ENCODE data around the gene FAM83B. TPM values are rescaled to one million over a fixed set of nuclear protein-coding genes. Genes with fewer than 3 reads are reported as not detected.

The FAM83B gene
- total and polyA plus RNA-seq, 2 donors (not counting 3 experiments of a cell fraction or from before 2014, with no cell fraction given), result not detected

DNA sequence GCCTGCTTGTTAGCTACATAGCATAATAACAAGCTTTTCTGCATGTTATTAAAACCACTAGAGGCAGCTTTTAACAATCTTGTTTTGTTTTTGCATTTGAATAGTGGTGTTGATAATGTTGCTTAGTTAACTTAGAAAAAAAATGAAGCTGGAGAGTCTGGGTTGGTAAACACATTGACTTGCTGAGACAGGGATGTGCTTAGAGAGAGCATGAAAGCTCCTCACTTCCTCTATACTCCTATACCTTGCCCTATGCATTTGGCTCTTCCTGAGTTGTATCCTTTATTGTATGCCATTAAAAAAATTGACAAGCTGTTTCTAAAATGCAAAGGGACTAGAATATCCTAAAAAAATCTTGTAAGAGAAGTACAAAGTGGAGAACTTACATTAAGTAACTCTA lies 13.6 kb downstream of the FAM83B start:
- no TSS peak for BruUV-seq (replicated peaks)
- no peak overlapping the region for H3K4me3 ChIP-seq (replicated peaks in 1 of 3; ENCODE audit: insufficient read depth in 1 of 3, low read depth in 1 of 3, low read length in 3 of 3)

More for the DNA sequence above, 13.6 kb downstream of the FAM83B start:
- H3K36me3 ChIP-seq (ENCODE audit: control insufficient read depth in 2 of 2, extremely low read depth in 1 of 2, insufficient read depth in 2 of 2, low read length in 2 of 2), result no peaks in the 10 kb centered on the region
- no peak overlapping the region for H3K4me2 ChIP-seq (ENCODE audit: insufficient read depth, low read length)
- TF ChIP-seq EZH2 (IDR thresholded peaks at IDR 0.05; ENCODE audit: borderline replicate concordance, low read depth, low read length, severe bottlenecking), result no peak
- TF ChIP-seq POLR2AphosphoS5 (IDR thresholded peaks at IDR 0.05; ENCODE audit: insufficient read depth, low read depth, low read length), result no peak
- TF ChIP-seq FOS (IDR thresholded peaks at IDR 0.05; ENCODE audit: borderline replicate concordance, insufficient read depth, low read length), result no peak
- no peak for TF ChIP-seq MYC (IDR thresholded peaks at IDR 0.05; ENCODE audit: low read depth, low read length)
- no peak for TF ChIP-seq JUN (IDR thresholded peaks at IDR 0.05; ENCODE audit: borderline replicate concordance, insufficient read depth, insufficient read length, low read depth)
- TF ChIP-seq, protein P1, sequence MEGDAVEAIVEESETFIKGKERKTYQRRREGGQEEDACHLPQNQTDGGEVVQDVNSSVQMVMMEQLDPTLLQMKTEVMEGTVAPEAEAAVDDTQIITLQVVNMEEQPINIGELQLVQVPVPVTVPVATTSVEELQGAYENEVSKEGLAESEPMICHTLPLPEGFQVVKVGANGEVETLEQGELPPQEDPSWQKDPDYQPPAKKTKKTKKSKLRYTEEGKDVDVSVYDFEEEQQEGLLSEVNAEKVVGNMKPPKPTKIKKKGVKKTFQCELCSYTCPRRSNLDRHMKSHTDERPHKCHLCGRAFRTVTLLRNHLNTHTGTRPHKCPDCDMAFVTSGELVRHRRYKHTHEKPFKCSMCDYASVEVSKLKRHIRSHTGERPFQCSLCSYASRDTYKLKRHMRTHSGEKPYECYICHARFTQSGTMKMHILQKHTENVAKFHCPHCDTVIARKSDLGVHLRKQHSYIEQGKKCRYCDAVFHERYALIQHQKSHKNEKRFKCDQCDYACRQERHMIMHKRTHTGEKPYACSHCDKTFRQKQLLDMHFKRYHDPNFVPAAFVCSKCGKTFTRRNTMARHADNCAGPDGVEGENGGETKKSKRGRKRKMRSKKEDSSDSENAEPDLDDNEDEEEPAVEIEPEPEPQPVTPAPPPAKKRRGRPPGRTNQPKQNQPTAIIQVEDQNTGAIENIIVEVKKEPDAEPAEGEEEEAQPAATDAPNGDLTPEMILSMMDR (IDR thresholded peaks at IDR 0.05; ENCODE audit: extremely low read depth in 1 of 2, insufficient read depth in 1 of 2, low read depth in 1 of 2, low read length in 2 of 2), result no peak
- TF ChIP-seq GATA2 (IDR thresholded peaks at IDR 0.05; ENCODE audit: insufficient read depth, insufficient read length, low read depth, low read length), result no peak
- no peak for TF ChIP-seq POLR2A (IDR thresholded peaks at IDR 0.05; ENCODE audit: low read depth, low read length)
- TF ChIP-seq, protein P2, sequence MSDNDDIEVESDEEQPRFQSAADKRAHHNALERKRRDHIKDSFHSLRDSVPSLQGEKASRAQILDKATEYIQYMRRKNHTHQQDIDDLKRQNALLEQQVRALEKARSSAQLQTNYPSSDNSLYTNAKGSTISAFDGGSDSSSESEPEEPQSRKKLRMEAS (IDR thresholded peaks at IDR 0.05; ENCODE audit: insufficient read depth, insufficient read length), result no peak
- no peak overlapping the region for H3K9ac ChIP-seq (replicated peaks; ENCODE audit: extremely low read depth, insufficient read depth, low read length)
- intact Hi-C loops (cut with micrococcal nuclease) (no loop called here), dilution Hi-C loops (cut with MboI; ENCODE audit: extremely low pct_ligation_motif_present, low sequenced_read_pairs) (no loop called here)
- H4K20me1 ChIP-seq (replicated peaks; ENCODE audit: control insufficient read depth, extremely low read depth, insufficient read depth, low read length), result no peaks in the 10 kb centered on the region
- H3K27me3 ChIP-seq (ENCODE audit: control insufficient read depth in 2 of 2, insufficient read depth in 2 of 2, low read length in 2 of 2), result peaks cover 0 to 2% of the 10 kb centered on the region in 2 experiments
- CTCF ChIA-PET, result interaction anchor here (1.4 kb wide), 1 partner anchor 12 kb away, joined by 3 read pairs; no protein-coding TSS in a partner anchor
- no peak overlapping the region for H3K27ac ChIP-seq (ENCODE audit: insufficient read depth, low read depth, low read length)
- H2AFZ ChIP-seq (ENCODE audit: low read depth, low read length), result no peak overlapping the region
- FAIRE-seq, result no peak
- H3K9me1 ChIP-seq (replicated peaks; ENCODE audit: control insufficient read depth, extremely low read depth, insufficient read depth, low read length), result no peaks in the 10 kb centered on the region
- no peaks in the 10 kb centered on the region for H3K79me2 ChIP-seq (ENCODE audit: control insufficient read depth, insufficient read depth, low read length)
- H3K9me3 ChIP-seq (replicated peaks; ENCODE audit: control insufficient read depth, insufficient read depth, low read length), result no peaks in the 10 kb centered on the region
- H3K4me1 ChIP-seq (ENCODE audit: control insufficient read depth, extremely low read depth, insufficient read depth, low read length), result no peaks in the 10 kb centered on the region
- POLR2A ChIA-PET, result no interaction called here
- no peak for DNase-seq (ENCODE audit: low read depth, low spot score)

All from endothelial cell of umbilical vein (primary cell).